ENCODE results near the gene ACTN1.

The ACTN1 gene

DNA sequence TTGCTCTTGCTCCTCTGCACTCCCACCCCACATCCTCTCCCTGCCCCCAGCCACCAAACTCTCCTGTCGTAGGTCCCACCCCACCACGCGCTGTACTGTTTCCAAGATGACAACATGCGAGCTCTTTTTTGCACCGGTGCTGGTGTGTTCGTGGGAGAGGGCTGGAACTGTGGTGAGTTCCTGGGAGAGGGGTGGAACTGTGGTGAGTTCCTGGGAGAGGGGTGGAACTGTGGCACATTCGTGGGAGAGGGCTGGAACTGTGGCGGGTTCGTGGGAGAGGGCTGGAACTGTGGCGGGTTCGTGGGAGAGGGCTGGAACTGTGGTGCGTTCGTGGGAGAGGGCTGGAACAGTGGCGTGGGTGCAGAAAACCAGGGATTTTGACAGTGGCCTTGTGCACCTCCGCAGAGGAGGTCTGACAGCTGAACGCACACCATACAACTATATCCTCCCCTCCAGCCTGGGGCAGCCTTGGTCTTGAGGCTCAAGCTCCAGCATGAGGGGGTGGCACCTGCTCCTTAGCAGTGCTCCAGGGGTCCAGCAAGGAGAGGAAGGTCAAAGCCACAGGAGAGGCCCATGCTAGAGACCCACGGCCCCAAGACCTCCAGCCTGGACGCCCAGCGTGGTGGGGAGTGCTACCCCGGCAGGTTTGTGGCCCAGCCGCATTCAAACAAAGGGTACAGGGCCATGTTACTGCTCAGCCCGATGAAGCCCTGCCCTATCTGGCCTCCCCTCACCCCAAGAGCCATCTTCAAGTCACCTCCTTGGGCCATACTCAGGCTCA, 50.1 kb downstream of the ACTN1 start:
- Mint-ChIP-seq H3K4me1 (no peaks in the 10 kb centered on the region), H3K27me3 (peaks cover 49% of the 10 kb centered on the region), H3K36me3 (peaks cover 6% of the 10 kb centered on the region), H3K4me3 (no peak overlapping the region), H3K27ac (no peak overlapping the region), H3K9me3 (peaks cover 17% of the 10 kb centered on the region)
- ATAC-seq = no peak

- Mint-ChIP-seq H3K4me1 (no peaks in the 10 kb centered on the region), H3K27ac (no peak overlapping the region), H3K4me3 (no peak overlapping the region), H3K9me3 (peaks cover 17% of the 10 kb centered on the region), H3K36me3 (peaks cover 6% of the 10 kb centered on the region), H3K27me3 (peaks cover 51% of the 10 kb centered on the region)
- ATAC-seq = no peak
Observed at GRCh38 chr14:68927956-68928675, 51.0 kb downstream of the ACTN1 start.

- Mint-ChIP-seq H3K4me3 (no peak overlapping the region), H3K4me1 (no peaks in the 10 kb centered on the region), H3K27me3 (peaks cover 58% of the 10 kb centered on the region), H3K9me3 (peaks cover 17% of the 10 kb centered on the region), H3K27ac (no peak overlapping the region), H3K36me3 (peaks cover 6% of the 10 kb centered on the region)
- no peak for ATAC-seq
Observed at GRCh38 chr14:68927089-68927488, 52.0 kb downstream of the ACTN1 start.

DNA sequence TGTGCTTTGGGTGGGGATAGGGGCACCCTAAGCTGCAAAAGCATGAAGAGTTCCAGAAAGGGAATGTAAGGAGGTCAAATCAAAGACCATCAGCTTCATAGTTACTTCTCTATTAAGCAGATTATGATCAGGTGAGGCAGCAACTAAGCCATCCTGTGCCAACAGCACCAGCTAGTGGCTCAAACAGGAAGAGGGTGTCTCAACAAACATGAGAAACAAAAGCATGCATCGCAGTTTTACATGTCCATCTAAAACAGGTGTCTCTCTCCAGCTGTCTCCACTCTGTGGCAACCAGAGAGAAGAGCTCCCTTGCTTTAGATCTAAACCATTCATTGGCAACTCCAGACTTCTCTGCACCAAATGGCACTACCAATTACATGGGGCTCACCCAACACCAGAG, 52.9 kb downstream of the ACTN1 start:
- ATAC-seq = no peak
- no peak overlapping the region for H3K27ac Mint-ChIP-seq
- H3K4me1 Mint-ChIP-seq = no peaks in the 10 kb centered on the region

GRCh38 chr14:68925373-68925772, 53.7 kb downstream of the ACTN1 start:
- Mint-ChIP-seq H3K4me1 (no peaks in the 10 kb centered on the region), H3K4me3 (no peak overlapping the region), H3K36me3 (peaks cover 6% of the 10 kb centered on the region), H3K9me3 (peaks cover 17% of the 10 kb centered on the region), H3K27ac (no peak overlapping the region), H3K27me3 (peaks cover 67% of the 10 kb centered on the region)
- no peak for ATAC-seq

More for the DNA sequence above, 52.9 kb downstream of the ACTN1 start:
- Mint-ChIP-seq H3K36me3 (peaks cover 6% of the 10 kb centered on the region), H3K9me3 (peaks cover 17% of the 10 kb centered on the region), H3K4me3 (no peak overlapping the region), H3K27me3 (peaks cover 60% of the 10 kb centered on the region)

DNA sequence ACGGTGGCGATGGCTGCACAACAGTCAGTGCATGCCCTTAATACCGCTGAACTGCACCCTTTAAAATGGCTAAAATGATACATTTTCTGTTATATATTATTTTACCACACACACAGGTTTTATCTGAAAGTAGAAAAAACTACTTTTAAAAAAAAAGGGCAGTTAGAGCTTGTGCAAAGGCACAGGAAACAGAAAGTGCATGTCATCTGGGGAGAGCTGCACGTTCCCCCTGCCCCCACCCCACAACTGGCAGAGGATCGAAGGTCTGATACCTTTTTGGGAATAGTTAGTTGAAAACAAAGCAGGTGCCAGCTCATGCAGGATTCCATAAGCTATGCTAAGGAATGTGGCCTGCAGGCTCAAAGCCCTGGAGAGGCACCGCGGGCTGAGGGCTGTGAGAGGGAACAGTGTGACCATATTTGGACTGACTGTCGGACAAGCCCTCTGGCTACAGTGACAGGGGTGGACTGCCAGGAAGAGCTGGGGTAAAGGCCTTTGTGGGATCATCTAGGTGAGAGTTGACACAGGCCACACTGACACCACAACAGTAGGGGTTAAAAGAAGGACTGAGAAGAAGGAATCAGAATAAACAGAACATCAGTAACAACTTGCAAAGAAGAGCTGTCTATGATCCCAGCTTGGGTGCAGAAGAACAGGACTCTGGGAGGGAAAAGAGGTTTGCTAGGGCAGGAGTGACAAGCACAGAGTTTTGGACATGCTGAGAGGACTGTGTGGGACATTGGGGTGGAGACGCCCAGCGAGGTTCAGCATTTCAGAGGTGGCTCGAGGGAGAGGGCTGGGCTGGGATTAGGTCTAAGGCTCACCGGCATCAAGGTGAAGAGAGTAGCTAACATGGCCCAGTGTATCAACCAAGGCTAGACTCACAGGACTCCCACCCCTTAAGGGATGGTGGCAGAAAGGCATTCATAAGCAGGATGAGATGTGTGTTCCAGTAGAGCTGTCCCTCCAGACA, 54.6 kb downstream of the ACTN1 start:
- no peak for ATAC-seq
- Mint-ChIP-seq H3K9me3 (peaks cover 17% of the 10 kb centered on the region), H3K4me1 (no peaks in the 10 kb centered on the region)

GRCh38 chr14:68922886-68923285, 56.2 kb downstream of the ACTN1 start:
- Mint-ChIP-seq H3K27ac (no peak overlapping the region), H3K4me1 (no peaks in the 10 kb centered on the region), H3K27me3 (peaks cover 45% of the 10 kb centered on the region), H3K36me3 (peaks cover 6% of the 10 kb centered on the region), H3K9me3 (peaks cover 17% of the 10 kb centered on the region), H3K4me3 (no peak overlapping the region)
- ATAC-seq = no peak

More for the DNA sequence above, 54.6 kb downstream of the ACTN1 start:
- Mint-ChIP-seq H3K36me3 (peaks cover 6% of the 10 kb centered on the region), H3K4me3 (no peak overlapping the region), H3K27ac (no peak overlapping the region), H3K27me3 (peaks cover 61% of the 10 kb centered on the region)

- no peak overlapping the region for H3K27ac Mint-ChIP-seq
- H3K4me1 Mint-ChIP-seq = no peaks in the 10 kb centered on the region
- H3K27me3 Mint-ChIP-seq = peaks cover 38% of the 10 kb centered on the region
- H3K9me3 Mint-ChIP-seq = peaks cover 17% of the 10 kb centered on the region
- no peak for ATAC-seq
- H3K4me3 Mint-ChIP-seq = no peak overlapping the region
- H3K36me3 Mint-ChIP-seq = peaks cover 6% of the 10 kb centered on the region
Observed at GRCh38 chr14:68922201-68922621, 56.9 kb downstream of the ACTN1 start.

DNA sequence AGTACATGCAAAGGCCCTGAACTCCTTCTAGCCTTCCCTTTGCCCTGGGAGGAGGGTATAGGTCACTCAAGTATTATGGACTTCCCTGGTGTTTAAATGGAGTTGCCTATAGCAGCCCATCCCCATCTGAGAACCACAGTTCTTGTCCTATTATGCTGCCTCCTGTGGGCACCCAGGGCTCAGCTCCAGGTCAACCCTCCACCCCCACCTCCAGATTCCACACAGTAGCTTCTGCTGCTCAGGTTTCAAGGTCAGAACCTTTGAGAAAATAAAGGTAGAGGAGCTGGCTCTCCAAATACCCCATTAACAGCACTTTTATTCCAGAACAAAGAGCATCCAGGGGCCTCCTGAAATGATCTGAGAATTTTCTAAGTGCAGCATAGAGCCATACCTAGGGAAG, 57.4 kb downstream of the ACTN1 start:
- no peak overlapping the region for H3K27ac Mint-ChIP-seq
- H3K4me1 Mint-ChIP-seq = no peaks in the 10 kb centered on the region

DNA sequence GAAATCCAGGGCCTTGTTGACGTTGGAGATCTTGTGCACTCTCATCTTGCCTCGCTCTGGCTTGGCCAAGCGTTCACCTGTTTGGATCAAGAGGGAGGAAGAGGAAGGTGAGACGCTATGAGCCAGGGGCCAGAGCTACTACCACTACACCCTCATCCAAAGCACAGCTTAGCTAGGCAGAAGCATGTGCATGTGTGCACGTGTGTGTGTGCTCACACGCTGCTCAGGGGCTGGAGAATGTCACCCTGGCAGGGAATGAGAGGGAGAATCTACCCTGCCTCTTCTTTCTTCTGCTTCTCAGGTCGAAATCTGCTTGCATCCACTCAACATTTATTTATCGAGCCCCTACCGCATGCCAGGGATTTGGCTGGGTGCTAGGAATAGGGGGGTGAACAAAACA, 58.1 kb downstream of the ACTN1 start:
- Mint-ChIP-seq H3K4me3 (no peak overlapping the region), H3K4me1 (no peaks in the 10 kb centered on the region), H3K27me3 (peaks cover 28% of the 10 kb centered on the region), H3K9me3 (peaks cover 10% of the 10 kb centered on the region), H3K36me3 (peaks cover 6% of the 10 kb centered on the region), H3K27ac (no peak overlapping the region)
- no peak for ATAC-seq

More for the DNA sequence above, 57.4 kb downstream of the ACTN1 start:
- Mint-ChIP-seq H3K36me3 (peaks cover 6% of the 10 kb centered on the region), H3K27me3 (peaks cover 33% of the 10 kb centered on the region), H3K9me3 (peaks cover 14% of the 10 kb centered on the region), H3K4me3 (no peak overlapping the region)
- ATAC-seq = no peak

- Mint-ChIP-seq H3K27ac (no peak overlapping the region), H3K4me1 (no peaks in the 10 kb centered on the region), H3K27me3 (peaks cover 30% of the 10 kb centered on the region)
Observed at GRCh38 chr14:68919129-68919927, 59.8 kb downstream of the ACTN1 start.

DNA sequence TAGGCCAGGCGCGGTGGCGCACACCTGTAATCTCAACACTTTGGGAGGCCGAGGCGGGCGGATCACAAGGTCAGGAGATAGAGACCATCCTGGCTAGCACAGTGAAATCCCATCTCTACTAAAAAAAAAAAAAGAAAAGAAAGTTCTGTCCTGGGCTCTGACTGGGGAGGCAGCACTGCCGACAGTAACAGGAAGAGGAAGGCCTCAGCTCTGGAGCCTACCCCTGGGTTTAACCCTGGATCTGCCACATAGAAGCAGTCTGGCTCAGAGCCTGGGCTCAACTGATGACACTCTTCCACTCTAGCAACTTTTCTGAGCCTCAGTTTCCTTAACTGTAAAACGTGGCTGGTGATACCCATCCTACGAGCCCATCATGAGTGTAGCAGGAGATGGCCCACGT, 60.5 kb downstream of the ACTN1 start:
- Mint-ChIP-seq H3K4me3 (no peak overlapping the region), H3K27me3 (peaks cover 27% of the 10 kb centered on the region), H3K9me3 (peaks cover 5% of the 10 kb centered on the region), H3K36me3 (no peaks in the 10 kb centered on the region), H3K4me1 (no peaks in the 10 kb centered on the region), H3K27ac (no peak overlapping the region)
- ATAC-seq = no peak

More at GRCh38 chr14:68919129-68919927, 59.8 kb downstream of the ACTN1 start:
- Mint-ChIP-seq H3K36me3 (peaks cover 1% of the 10 kb centered on the region), H3K9me3 (peaks cover 5% of the 10 kb centered on the region), H3K4me3 (no peak overlapping the region)
- no peak for ATAC-seq

- Mint-ChIP-seq H3K27ac (no peak overlapping the region), H3K9me3 (peaks cover 5% of the 10 kb centered on the region), H3K36me3 (no peaks in the 10 kb centered on the region), H3K4me3 (no peak overlapping the region), H3K27me3 (peaks cover 23% of the 10 kb centered on the region), H3K4me1 (peaks cover 3% of the 10 kb centered on the region)
- no peak for ATAC-seq
Observed at GRCh38 chr14:68916358-68916941, 62.7 kb downstream of the ACTN1 start.

DNA sequence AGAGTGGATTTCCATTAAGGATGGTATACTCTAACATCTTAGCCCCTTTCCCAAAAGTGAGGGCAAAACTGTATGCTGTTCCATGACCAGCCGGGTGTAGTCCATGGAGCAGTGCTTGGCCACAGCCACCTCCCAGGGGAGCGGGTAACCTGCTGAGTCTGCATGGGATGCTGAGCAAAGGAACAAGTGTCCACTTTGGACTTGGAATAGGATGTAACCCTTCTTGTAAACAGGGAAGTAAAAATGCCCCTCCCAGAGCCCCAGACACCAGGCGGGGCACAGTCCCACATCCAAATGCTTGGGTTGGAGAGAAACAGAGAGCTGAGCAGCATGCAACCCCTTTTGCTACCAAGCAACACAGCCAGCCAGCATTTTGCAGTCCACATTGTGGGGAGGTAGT, 65.6 kb downstream of the ACTN1 start:
- H3K9me3 Mint-ChIP-seq = peaks cover 5% of the 10 kb centered on the region
- H3K36me3 Mint-ChIP-seq = no peaks in the 10 kb centered on the region
- no peak overlapping the region for H3K27ac Mint-ChIP-seq
- peaks cover 39% of the 10 kb centered on the region for H3K27me3 Mint-ChIP-seq
- peaks cover 21% of the 10 kb centered on the region for H3K4me1 Mint-ChIP-seq
- no peak overlapping the region for H3K4me3 Mint-ChIP-seq
- ATAC-seq = no peak

All from stimulated activated memory B cell treated with anti-CD40 and anti-IgM and Interleukin-4, amounts not matched to agents 10 μg/mL and 1 μg/mL and 100 μg/mL, for 72 hours (primary cell).